WTC11 (cell line): ENCODE measurements around the gene TRIM38. TPM values are rescaled to one million over a fixed set of nuclear protein-coding genes. Genes with fewer than 3 reads are reported as not detected.

Experiments used
- ATAC-seq: fragments of 200-7000 bp; cut with Tn5 transposase; 2 replicates; pipeline ENCODE4 v1.10.0; 2021; ENCODE audit warnings: mild to moderate bottlenecking, moderate library complexity
- CTCF ChIA-PET: fragments of 300-600 bp; sonication (Branson Sonifier 250); formaldehyde crosslinking; loops from one replicate; lab custom pipeline; 2021; ENCODE audit warnings: antibody characterized with exemption; lab: Charles Lee
- POLR2A ChIA-PET: fragments of 350-600 bp; sonication (Branson Sonifier 250); formaldehyde crosslinking; loops from one replicate; lab custom pipeline; 2021; ENCODE audit warnings: antibody characterized with exemption; lab: Charles Lee
- DNase-seq: peaks from one replicate; pipeline ENCODE4 v3.0.0; 2021; ENCODE audit warnings: low spot score
- H3K27ac Mint-ChIP-seq: 2 replicates; pipeline ENCODE4 v1.8.0; 2021; ENCODE audit warnings: mixed read lengths
- H3K27me3 Mint-ChIP-seq: 2 replicates; pipeline ENCODE4 v1.8.0; 2021; ENCODE audit warnings: low read depth, mild to moderate bottlenecking, moderate library complexity, mixed read lengths
- H3K36me3 Mint-ChIP-seq: 2 replicates; pipeline ENCODE4 v1.8.0; 2021; ENCODE audit warnings: mixed read lengths
- H3K4me1 Mint-ChIP-seq: 2 replicates; pipeline ENCODE4 v1.8.0; 2022; ENCODE audit warnings: mixed read lengths
- H3K4me3 Mint-ChIP-seq: 2 replicates; pipeline ENCODE4 v1.8.0; 2021; ENCODE audit warnings: mild to moderate bottlenecking, moderate library complexity, mixed read lengths
- H3K9me3 Mint-ChIP-seq: 2 replicates; pipeline ENCODE4 v1.8.0; 2021; ENCODE audit warnings: mixed read lengths
- CDX4 ChIP-seq: fragments of 250-450 bp; sonication (Bioruptor Pico); IDR thresholded peaks from 2 replicates; pipeline ENCODE4 v1.9.0; 2021; ENCODE audit warnings: moderate library complexity, mild to moderate bottlenecking, inconsistent platforms, borderline replicate concordance
- CREB1 ChIP-seq: sonication (generic); formaldehyde crosslinking; IDR thresholded peaks from 2 replicates; pipeline ENCODE4 v1.8.0; 2023; ENCODE audit warnings: mild to moderate bottlenecking, missing genetic modification reagents
- ELF4 ChIP-seq: sonication (generic); formaldehyde crosslinking; IDR thresholded peaks from 2 replicates; pipeline ENCODE4 v1.8.1; 2022; ENCODE audit warnings: low read depth, mild to moderate bottlenecking, moderate library complexity, missing genetic modification reagents
- FOXJ3 ChIP-seq: sonication (generic); formaldehyde crosslinking; IDR thresholded peaks from 2 replicates; pipeline ENCODE4 v1.9.0; 2021; ENCODE audit warnings: missing genetic modification reagents, mild to moderate bottlenecking, borderline replicate concordance
- FOXP4 ChIP-seq: sonication (generic); formaldehyde crosslinking; IDR thresholded peaks from 2 replicates; pipeline ENCODE4 v1.8.0; 2022; ENCODE audit warnings: mild to moderate bottlenecking, missing genetic modification reagents
- JUN ChIP-seq: sonication (generic); formaldehyde crosslinking; IDR thresholded peaks from 2 replicates; pipeline ENCODE4 v1.8.0; 2023; ENCODE audit warnings: mild to moderate bottlenecking, missing genetic modification reagents
- MLX ChIP-seq: sonication (generic); formaldehyde crosslinking; IDR thresholded peaks from 2 replicates; pipeline ENCODE4 v1.8.1; 2023; ENCODE audit warnings: mild to moderate bottlenecking, missing genetic modification reagents, moderate library complexity
- MYBL2 ChIP-seq: sonication (generic); formaldehyde crosslinking; IDR thresholded peaks from 2 replicates; pipeline ENCODE4 v1.8.1; 2023; ENCODE audit warnings: mild to moderate bottlenecking, moderate library complexity, missing genetic modification reagents
- NFE2L1 ChIP-seq: sonication (generic); formaldehyde crosslinking; IDR thresholded peaks from 2 replicates; pipeline ENCODE4 v1.8.1; 2023; ENCODE audit warnings: missing genetic modification reagents
- NFYB ChIP-seq: sonication (generic); formaldehyde crosslinking; conservative IDR thresholded peaks from 2 replicates; pipeline ENCODE4 v1.8.0; 2022; ENCODE audit warnings: low read depth, missing genetic modification reagents
- NR3C1 ChIP-seq: sonication (generic); formaldehyde crosslinking; conservative IDR thresholded peaks from 2 replicates; pipeline ENCODE4 v1.8.1; 2023; ENCODE audit warnings: low read depth, mild to moderate bottlenecking, missing genetic modification reagents
- SOX15 ChIP-seq: fragments of 250-450 bp; sonication (Bioruptor Pico); IDR thresholded peaks from 2 replicates; pipeline ENCODE4 v1.9.0; 2021; ENCODE audit warnings: mild to moderate bottlenecking
- TEAD1 ChIP-seq: sonication (generic); formaldehyde crosslinking; IDR thresholded peaks from 2 replicates; pipeline ENCODE4 v1.8.0; 2022; ENCODE audit warnings: mild to moderate bottlenecking, missing genetic modification reagents
- ZNF121 ChIP-seq: sonication (generic); formaldehyde crosslinking; IDR thresholded peaks from 2 replicates; pipeline ENCODE4 v1.8.0; 2023; ENCODE audit warnings: missing genetic modification reagents
- ZNF219 ChIP-seq: sonication (generic); formaldehyde crosslinking; IDR thresholded peaks from 2 replicates; pipeline ENCODE4 v1.8.0; 2023; ENCODE audit warnings: missing genetic modification reagents, mild to moderate bottlenecking, borderline replicate concordance
- ZNF317 ChIP-seq: sonication (generic); formaldehyde crosslinking; IDR thresholded peaks from 2 replicates; pipeline ENCODE4 v1.8.1; 2023; ENCODE audit warnings: low read depth, mild to moderate bottlenecking, moderate library complexity, missing genetic modification reagents, borderline replicate concordance
- total RNA-seq: library from RNA; stranded (reverse); gene quantifications from 3 replicates; pipeline ENCODE4 v1.2.3, GENCODE V29; 2021
- TF ChIP-seq, protein P1 (sequence below): fragments of 250-450 bp; sonication (Bioruptor Pico); IDR thresholded peaks from 2 replicates; pipeline ENCODE4 v1.9.0; 2021; ENCODE audit warnings: mild to moderate bottlenecking
- TF ChIP-seq, protein P2 (sequence below): fragments of 250-450 bp; sonication (Bioruptor Pico); IDR thresholded peaks from 2 replicates; pipeline ENCODE4 v1.8.0; 2021; ENCODE audit warnings: mild to moderate bottlenecking
- TF ChIP-seq, protein P3 (sequence below): sonication (generic); formaldehyde crosslinking; IDR thresholded peaks from 2 replicates; pipeline ENCODE4 v1.8.0; 2022; ENCODE audit warnings: mild to moderate bottlenecking, missing genetic modification reagents
- TF ChIP-seq, protein P4 (sequence below): sonication (generic); formaldehyde crosslinking; IDR thresholded peaks from 2 replicates; pipeline ENCODE4 v1.8.0; 2023; ENCODE audit warnings: mild to moderate bottlenecking, missing genetic modification reagents

The TRIM38 gene
- total RNA-seq, 1 experiment from 2014 or later = 1.6 TPM

DNA sequence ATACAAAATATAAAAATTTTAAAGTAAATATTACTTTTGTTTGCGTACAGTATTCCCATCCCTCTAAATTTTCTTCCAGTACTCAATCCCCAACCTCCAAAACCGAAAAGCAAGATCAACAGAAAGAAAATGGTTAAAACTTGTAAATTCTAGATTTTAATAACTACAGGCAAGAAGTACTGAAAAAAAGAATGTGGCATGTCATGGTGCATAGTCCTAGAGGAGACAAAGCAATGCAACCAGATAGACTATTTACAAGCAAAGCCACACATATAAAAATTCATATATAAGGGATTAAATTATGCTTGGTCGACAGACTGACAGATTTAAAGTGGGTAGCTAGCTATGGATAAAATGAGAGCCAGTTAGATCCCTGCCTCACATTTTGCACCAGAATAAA is 68.1 kb downstream of the TRIM38 start (continued):
- TF ChIP-seq, protein P1, sequence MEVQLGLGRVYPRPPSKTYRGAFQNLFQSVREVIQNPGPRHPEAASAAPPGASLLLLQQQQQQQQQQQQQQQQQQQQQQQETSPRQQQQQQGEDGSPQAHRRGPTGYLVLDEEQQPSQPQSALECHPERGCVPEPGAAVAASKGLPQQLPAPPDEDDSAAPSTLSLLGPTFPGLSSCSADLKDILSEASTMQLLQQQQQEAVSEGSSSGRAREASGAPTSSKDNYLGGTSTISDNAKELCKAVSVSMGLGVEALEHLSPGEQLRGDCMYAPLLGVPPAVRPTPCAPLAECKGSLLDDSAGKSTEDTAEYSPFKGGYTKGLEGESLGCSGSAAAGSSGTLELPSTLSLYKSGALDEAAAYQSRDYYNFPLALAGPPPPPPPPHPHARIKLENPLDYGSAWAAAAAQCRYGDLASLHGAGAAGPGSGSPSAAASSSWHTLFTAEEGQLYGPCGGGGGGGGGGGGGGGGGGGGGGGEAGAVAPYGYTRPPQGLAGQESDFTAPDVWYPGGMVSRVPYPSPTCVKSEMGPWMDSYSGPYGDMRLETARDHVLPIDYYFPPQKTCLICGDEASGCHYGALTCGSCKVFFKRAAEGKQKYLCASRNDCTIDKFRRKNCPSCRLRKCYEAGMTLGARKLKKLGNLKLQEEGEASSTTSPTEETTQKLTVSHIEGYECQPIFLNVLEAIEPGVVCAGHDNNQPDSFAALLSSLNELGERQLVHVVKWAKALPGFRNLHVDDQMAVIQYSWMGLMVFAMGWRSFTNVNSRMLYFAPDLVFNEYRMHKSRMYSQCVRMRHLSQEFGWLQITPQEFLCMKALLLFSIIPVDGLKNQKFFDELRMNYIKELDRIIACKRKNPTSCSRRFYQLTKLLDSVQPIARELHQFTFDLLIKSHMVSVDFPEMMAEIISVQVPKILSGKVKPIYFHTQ = peak; percentile 79; the same call in 1 of the 2 replicates
- TF ChIP-seq, protein P2, sequence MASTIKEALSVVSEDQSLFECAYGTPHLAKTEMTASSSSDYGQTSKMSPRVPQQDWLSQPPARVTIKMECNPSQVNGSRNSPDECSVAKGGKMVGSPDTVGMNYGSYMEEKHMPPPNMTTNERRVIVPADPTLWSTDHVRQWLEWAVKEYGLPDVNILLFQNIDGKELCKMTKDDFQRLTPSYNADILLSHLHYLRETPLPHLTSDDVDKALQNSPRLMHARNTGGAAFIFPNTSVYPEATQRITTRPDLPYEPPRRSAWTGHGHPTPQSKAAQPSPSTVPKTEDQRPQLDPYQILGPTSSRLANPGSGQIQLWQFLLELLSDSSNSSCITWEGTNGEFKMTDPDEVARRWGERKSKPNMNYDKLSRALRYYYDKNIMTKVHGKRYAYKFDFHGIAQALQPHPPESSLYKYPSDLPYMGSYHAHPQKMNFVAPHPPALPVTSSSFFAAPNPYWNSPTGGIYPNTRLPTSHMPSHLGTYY (CRISPR knock-in tag) = peak; percentile 89; the same call in 1 of the 2 replicates

GRCh38 chr6:26031151-26031594 is 68.6 kb downstream of the TRIM38 start:
- H3K9me3 Mint-ChIP-seq = no peaks in the 10 kb centered on the region
- peaks cover 56% of the 10 kb centered on the region for H3K4me1 Mint-ChIP-seq
- ChIA-PET CTCF (interaction anchor here (1.2 kb wide), 1 partner anchor 9 kb away, joined by 3 read pairs; no protein-coding TSS in a partner anchor), POLR2A (interaction anchor here (0.5 to 11.6 kb wide), 32 partner anchors 8 to 1864 kb away, joined by 3 to 365 read pairs (median 23); partner anchors contain the start of gene HFE)
- H3K27ac Mint-ChIP-seq = peak overlapping the region; percentile 100
- no peak for ATAC-seq
- H3K36me3 Mint-ChIP-seq = peaks cover 5% of the 10 kb centered on the region
- H3K4me3 Mint-ChIP-seq = peak overlapping the region; percentile 91
- H3K27me3 Mint-ChIP-seq = no peaks in the 10 kb centered on the region
- DNase-seq = no peak
- peak; percentile 93 for TF ChIP-seq CDX4 (CRISPR knock-in tag)
- no peak for TF ChIP-seq SOX15 (CRISPR knock-in tag)
- TF ChIP-seq, protein P1 = peak; percentile 98; the same call in 1 of the 2 replicates
- TF ChIP-seq JUN (CRISPR knock-in tag) = no peak
- TF ChIP-seq ZNF219 (CRISPR knock-in tag) = no peak
- TF ChIP-seq NFYB (CRISPR knock-in tag) = no peak
- TF ChIP-seq FOXP4 (CRISPR knock-in tag) = no peak
- no peak for TF ChIP-seq NFE2L1 (CRISPR knock-in tag)
- TF ChIP-seq, protein P3, sequence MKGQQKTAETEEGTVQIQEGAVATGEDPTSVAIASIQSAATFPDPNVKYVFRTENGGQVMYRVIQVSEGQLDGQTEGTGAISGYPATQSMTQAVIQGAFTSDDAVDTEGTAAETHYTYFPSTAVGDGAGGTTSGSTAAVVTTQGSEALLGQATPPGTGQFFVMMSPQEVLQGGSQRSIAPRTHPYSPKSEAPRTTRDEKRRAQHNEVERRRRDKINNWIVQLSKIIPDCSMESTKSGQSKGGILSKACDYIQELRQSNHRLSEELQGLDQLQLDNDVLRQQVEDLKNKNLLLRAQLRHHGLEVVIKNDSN = no peak
- no peak for TF ChIP-seq CREB1
- no peak for TF ChIP-seq ZNF317 (CRISPR knock-in tag)
- TF ChIP-seq, protein P4, sequence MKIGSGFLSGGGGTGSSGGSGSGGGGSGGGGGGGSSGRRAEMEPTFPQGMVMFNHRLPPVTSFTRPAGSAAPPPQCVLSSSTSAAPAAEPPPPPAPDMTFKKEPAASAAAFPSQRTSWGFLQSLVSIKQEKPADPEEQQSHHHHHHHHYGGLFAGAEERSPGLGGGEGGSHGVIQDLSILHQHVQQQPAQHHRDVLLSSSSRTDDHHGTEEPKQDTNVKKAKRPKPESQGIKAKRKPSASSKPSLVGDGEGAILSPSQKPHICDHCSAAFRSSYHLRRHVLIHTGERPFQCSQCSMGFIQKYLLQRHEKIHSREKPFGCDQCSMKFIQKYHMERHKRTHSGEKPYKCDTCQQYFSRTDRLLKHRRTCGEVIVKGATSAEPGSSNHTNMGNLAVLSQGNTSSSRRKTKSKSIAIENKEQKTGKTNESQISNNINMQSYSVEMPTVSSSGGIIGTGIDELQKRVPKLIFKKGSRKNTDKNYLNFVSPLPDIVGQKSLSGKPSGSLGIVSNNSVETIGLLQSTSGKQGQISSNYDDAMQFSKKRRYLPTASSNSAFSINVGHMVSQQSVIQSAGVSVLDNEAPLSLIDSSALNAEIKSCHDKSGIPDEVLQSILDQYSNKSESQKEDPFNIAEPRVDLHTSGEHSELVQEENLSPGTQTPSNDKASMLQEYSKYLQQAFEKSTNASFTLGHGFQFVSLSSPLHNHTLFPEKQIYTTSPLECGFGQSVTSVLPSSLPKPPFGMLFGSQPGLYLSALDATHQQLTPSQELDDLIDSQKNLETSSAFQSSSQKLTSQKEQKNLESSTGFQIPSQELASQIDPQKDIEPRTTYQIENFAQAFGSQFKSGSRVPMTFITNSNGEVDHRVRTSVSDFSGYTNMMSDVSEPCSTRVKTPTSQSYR (CRISPR knock-in tag) = no peak
- no peak for TF ChIP-seq MLX (CRISPR knock-in tag)
- no peak for TF ChIP-seq NR3C1 (CRISPR knock-in tag)
- TF ChIP-seq ZNF121 (CRISPR knock-in tag) = no peak
- no peak for TF ChIP-seq ELF4 (CRISPR knock-in tag)
- TF ChIP-seq TEAD1 (CRISPR knock-in tag) = no peak
- TF ChIP-seq MYBL2 (CRISPR knock-in tag) = no peak
- no peak for TF ChIP-seq FOXJ3 (CRISPR knock-in tag)
